Muscle of leg (tissue), 11 donors: Measurements from ENCODE around the gene ANKK1. TPM values are rescaled to one million over a fixed set of nuclear protein-coding genes. Genes with fewer than 3 reads are reported as not detected.

Experiments
- DNase-seq: peaks from one replicate; pipeline ENCODE4 v3.0.0; 2013
- H3K27ac ChIP-seq: one replicate; pipeline ENCODE4 v1.5.1; 2013; ENCODE audit warnings: mild to moderate bottlenecking, low read length, control low read depth
- H3K27me3 ChIP-seq: one replicate; pipeline ENCODE4 v1.6.1; 2013; ENCODE audit warnings: low read length; ENCODE audit not compliant: control insufficient read depth, insufficient read depth
- H3K36me3 ChIP-seq: one replicate; pipeline ENCODE4 v1.6.1; 2013; ENCODE audit warnings: low read length; ENCODE audit not compliant: control insufficient read depth, insufficient read depth
- H3K4me1 ChIP-seq: one replicate; pipeline ENCODE4 v1.6.1; 2013; ENCODE audit warnings: low read length; ENCODE audit not compliant: control insufficient read depth, insufficient read depth
- H3K4me3 ChIP-seq: one replicate; pipeline ENCODE4 v1.5.1; 2013; ENCODE audit warnings: low read length, control low read depth
- H3K9me3 ChIP-seq: replicated peaks from 2 replicates; pipeline ENCODE4 v1.6.1; 2013; ENCODE audit warnings: low read depth, low read length; ENCODE audit not compliant: control insufficient read depth
- WGBS: methylation state at CpG from one replicate; pipeline ENCODE4 v1.1.5; 2013; ENCODE audit warnings: missing lambda C conversion rate; ENCODE audit not compliant: insufficient coverage; 5-methylcytosine and 5-hydroxymethylcytosine counted together
- polyA plus RNA-seq, 8 donors: library from polyadenylated mRNA; unstranded; fragments of 120-200 nt; gene quantifications; one replicate each; pipeline versions ENCODE4 v1.2.1 to v1.2.3, GENCODE V29; 2013; ENCODE audit warnings: inconsistent platforms in 1 of 8, low replicate concordance in 1 of 8; ENCODE audit not compliant: insufficient read length in 8 of 8, insufficient read depth in 1 of 8
- total RNA-seq: library from RNA; stranded (reverse); fragments of 120-200 nt; gene quantifications from one replicate; pipeline ENCODE4 v1.2.4, GENCODE V29; 2013

The ANKK1 gene
- total and polyA plus RNA-seq, 9 donors: 0.07 to 0.25 (median 0.11) TPM; not detected in 1

GRCh38 chr11:113447621-113448315, 60.2 kb downstream of the ANKK1 start:
- no peak overlapping the region for H3K27ac ChIP-seq
- no peaks in the 10 kb centered on the region for H3K9me3 ChIP-seq
- peaks cover 8% of the 10 kb centered on the region for H3K27me3 ChIP-seq
- DNase-seq: no peak
- H3K36me3 ChIP-seq: no peaks in the 10 kb centered on the region
- WGBS: 63% methylated on average over 5 of the region's 8 CpGs
- H3K4me3 ChIP-seq: no peak overlapping the region
- H3K4me1 ChIP-seq: no peaks in the 10 kb centered on the region

- Histone ChIP-seq H3K4me3 (no peak overlapping the region), H3K9me3 (no peaks in the 10 kb centered on the region), H3K4me1 (no peaks in the 10 kb centered on the region), H3K27ac (no peak overlapping the region), H3K27me3 (peaks cover 8% of the 10 kb centered on the region), H3K36me3 (no peaks in the 10 kb centered on the region)
- DNase-seq: no peak
- 66% methylated on average over 3 of the region's 5 CpGs for WGBS
These were observed 60.7 kb downstream of the ANKK1 start for GRCh38 chr11:113448316-113448677.

GRCh38 chr11:113449743-113450142, 62.2 kb downstream of the ANKK1 start:
- H3K9me3 ChIP-seq: no peaks in the 10 kb centered on the region
- no peak overlapping the region for H3K27ac ChIP-seq
- H3K4me1 ChIP-seq: no peaks in the 10 kb centered on the region
- WGBS: 56% methylated on average over 2 of the region's 6 CpGs
- no peak overlapping the region for H3K4me3 ChIP-seq
- no peak for DNase-seq
- peaks cover 8% of the 10 kb centered on the region for H3K27me3 ChIP-seq
- no peaks in the 10 kb centered on the region for H3K36me3 ChIP-seq

Other genes starting within 250 kb of the ANKK1 start
- 6.6 TPM for gene TTC12, start 73.2 kb upstream of the ANKK1 start, total RNA-seq
- 10 to 100 TPM in 2 of 8 donors, 1 to 10 TPM in 6; 6.5 to 11.2 (median 8.7) TPM for gene TTC12, start 73.2 kb upstream of the ANKK1 start, polyA plus RNA-seq
- gene DRD2, start 87.6 kb downstream of the ANKK1 start, total RNA-seq: not detected
- gene DRD2, start 87.6 kb downstream of the ANKK1 start, polyA plus RNA-seq: under 1 TPM in 7 of 8 donors, not detected in 1; 0.07 to 0.32 (median 0.15) TPM